IPS-18c (cell line): Measurements from ENCODE around the gene PRSS56.
A peak's percentile ranks its signal among the peaks of the same experiment; 100 is the strongest.

Experiments
- H3K4me3 ChIP-seq: 2 replicates; pipeline ENCODE4 v1.7.0; 2013; ENCODE audit warnings: low read depth, mild to moderate bottlenecking, low read length, moderate library complexity; ENCODE audit not compliant: insufficient read depth
- H3K9me3 ChIP-seq: one replicate; pipeline ENCODE4 v1.6.1; 2013; ENCODE audit warnings: mild to moderate bottlenecking, low read length, moderate library complexity; ENCODE audit not compliant: control insufficient read depth, insufficient read depth

Gene PRSS56

GRCh38 chr2:232512602-232513001, 7.6 kb upstream of the PRSS56 start:
- no peak overlapping the region for H3K4me3 ChIP-seq
- H3K9me3 ChIP-seq, result no peaks in the 10 kb centered on the region

DNA sequence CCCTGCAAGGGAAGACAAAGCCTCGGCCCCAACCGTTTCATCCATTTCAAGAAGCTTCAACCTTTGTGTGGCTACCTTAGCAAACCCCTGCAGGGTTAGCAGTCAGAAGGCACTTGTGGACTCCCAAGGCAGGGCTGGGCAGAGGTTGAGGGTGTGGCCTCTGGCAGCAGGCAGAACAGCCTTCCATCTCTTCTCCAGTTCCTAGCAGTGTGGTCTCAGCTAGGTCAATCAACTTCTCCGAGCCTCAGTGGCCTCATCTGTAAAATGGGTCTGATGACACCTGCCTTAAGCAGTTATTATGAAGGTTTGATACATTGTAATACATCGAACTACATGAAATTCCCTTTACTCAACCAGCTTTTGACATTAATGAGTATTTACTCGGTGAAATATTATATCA, 6.8 kb upstream of the PRSS56 start:
- H3K4me3 ChIP-seq, result no peak overlapping the region
- H3K9me3 ChIP-seq, result no peaks in the 10 kb centered on the region

DNA sequence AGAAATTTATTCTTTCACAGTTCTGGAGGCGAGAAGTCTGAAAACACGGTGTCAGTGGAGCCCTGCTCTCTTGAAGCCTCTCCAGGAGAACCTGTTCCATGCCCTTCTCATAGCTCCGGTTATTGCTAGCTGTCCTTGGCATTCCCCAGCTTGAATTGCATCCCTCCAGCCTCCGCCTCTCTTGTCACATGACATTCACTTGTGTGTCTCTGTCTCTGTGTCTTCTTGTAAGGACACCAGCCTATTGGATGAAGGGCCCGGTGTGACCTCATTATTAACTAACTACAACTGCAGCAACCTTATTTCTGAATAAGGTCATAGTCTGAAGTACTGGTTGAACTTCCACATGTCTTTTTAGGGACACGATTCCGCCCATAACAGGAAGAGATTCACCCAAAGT, 4.5 kb upstream of the PRSS56 start:
- H3K4me3 ChIP-seq, result no peak overlapping the region

DNA sequence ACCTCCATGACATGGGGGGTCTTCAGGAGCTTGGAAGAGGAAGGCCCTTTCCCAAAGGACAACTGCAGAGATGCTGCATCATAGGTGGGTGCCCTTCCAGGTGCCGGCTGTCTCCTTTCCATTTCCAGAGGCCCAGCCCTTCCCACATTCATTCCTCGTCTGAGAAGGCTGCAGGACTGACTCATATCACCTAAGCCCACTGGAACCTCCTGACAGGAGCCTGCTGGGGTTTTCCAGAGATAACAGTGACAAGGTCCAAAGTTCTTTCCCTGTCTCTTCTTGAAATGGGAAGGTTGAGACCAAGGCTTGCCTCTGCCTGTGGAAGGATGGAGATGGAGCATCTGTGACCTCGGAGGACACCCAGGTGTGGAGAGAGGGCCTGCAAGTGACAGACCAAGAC, 3.6 kb upstream of the PRSS56 start:
- Histone ChIP-seq H3K4me3 (no peak overlapping the region), H3K9me3 (no peaks in the 10 kb centered on the region)

More for the DNA sequence above, 4.5 kb upstream of the PRSS56 start:
- no peaks in the 10 kb centered on the region for H3K9me3 ChIP-seq

- Histone ChIP-seq H3K4me3 (no peak overlapping the region), H3K9me3 (no peaks in the 10 kb centered on the region)
These were observed 1.3 kb upstream of the PRSS56 start for GRCh38 chr2:232518844-232519243.

- Histone ChIP-seq H3K4me3 (no peak overlapping the region), H3K9me3 (no peaks in the 10 kb centered on the region)
These were observed 301 bp downstream of the PRSS56 start for GRCh38 chr2:232520489-232520888.

DNA sequence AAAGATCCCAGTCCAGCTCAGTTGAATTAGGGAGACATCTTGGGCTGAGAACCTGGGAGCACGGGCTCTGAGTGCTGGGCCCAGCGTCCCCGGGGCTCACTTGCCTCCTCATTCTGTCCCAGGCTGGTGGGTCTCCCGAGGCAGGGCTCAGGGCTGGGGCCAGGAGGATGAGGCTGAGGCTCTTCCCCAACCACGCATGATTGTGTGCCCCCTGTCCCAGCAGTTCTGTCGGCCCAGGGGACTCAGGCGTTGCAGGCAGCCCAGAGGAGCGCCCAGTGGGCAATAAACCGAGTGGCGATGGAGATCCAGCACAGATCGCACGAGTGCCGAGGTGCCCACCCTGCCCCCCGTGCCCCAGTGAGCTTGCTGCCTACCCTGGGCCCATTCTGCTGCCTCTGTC, 910 bp downstream of the PRSS56 start:
- Histone ChIP-seq H3K9me3 (no peaks in the 10 kb centered on the region), H3K4me3 (no peak overlapping the region)

- Histone ChIP-seq H3K4me3 (peak overlapping the region; percentile 40; the same call in 1 of the 2 replicates), H3K9me3 (no peaks in the 10 kb centered on the region)
These were observed 1.9 kb downstream of the PRSS56 start for GRCh38 chr2:232521959-232522622.

- H3K9me3 ChIP-seq, result no peaks in the 10 kb centered on the region
- H3K4me3 ChIP-seq, result no peak overlapping the region; the same call in 1 of the 2 replicates
These were observed 2.6 kb downstream of the PRSS56 start for GRCh38 chr2:232522623-232523401.

GRCh38 chr2:232523402-232523681, 3.2 kb downstream of the PRSS56 start:
- Histone ChIP-seq H3K9me3 (no peaks in the 10 kb centered on the region), H3K4me3 (peak overlapping the region; percentile 49)

DNA sequence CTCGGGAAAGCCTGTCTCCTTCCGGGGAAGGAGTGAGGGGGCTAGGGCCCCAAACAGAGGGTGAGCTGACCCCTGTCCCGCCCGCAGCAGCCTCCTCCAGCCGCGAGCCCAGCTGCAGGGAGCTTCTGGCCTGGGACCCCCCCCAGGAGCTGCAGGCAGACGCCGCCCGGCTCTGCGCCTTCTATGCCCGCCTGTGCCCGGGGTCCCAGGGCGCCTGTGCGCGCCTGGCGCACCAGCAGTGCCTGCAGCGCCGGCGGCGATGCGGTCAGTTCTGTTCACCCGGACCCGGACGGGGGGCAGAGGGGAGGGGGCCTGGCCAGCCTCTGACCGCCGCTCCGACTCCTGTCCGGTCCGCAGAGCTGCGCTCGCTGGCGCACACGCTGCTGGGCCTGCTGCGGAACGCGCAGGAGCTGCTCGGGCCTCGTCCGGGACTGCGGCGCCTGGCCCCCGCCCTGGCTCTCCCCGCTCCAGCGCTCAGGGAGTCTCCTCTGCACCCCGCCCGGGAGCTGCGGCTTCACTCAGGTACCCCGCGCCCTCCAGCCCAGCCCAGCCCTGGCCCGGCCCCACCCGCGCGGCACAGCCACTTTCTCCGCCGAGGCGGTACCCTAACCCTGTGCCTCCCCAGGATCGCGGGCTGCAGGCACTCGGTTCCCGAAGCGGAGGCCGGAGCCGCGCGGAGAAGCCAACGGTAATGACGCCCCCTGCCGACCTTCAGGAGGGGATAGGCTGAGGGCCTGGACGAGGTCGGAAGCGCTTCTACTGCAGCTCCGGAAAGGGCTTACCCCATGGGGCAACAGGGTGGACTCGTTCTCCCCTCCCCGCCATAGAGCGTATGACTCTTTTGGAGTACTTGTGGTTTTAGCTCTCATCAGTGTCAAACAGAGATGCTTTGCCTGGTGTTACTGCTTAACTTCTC, 3.8 kb downstream of the PRSS56 start:
- Histone ChIP-seq H3K9me3 (no peaks in the 10 kb centered on the region), H3K4me3 (peak overlapping the region; percentile 49)

- Histone ChIP-seq H3K4me3 (no peak overlapping the region), H3K9me3 (no peaks in the 10 kb centered on the region)
These were observed 4.6 kb downstream of the PRSS56 start for GRCh38 chr2:232524771-232525170.

DNA sequence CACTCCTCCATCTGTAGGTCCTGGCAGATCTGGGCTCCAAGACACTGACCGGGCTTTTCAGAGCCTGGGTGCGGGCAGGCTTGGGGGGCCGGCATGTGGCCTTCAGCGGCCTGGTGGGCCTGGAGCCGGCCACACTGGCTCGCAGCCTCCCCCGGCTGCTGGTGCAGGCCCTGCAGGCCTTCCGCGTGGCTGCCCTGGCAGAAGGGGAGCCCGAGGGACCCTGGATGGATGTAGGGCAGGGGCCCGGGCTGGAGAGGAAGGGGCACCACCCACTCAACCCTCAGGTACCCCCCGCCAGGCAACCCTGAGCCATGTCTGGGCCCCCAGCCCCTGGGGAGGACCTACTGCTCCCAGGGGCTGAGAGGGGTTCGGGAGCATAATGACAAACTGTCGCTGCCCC, 5.0 kb downstream of the PRSS56 start:
- Histone ChIP-seq H3K4me3 (no peak overlapping the region), H3K9me3 (no peaks in the 10 kb centered on the region)

- H3K4me3 ChIP-seq, result no peak within 1 kb of the TSS
- no peaks in the 10 kb centered on the region for H3K9me3 ChIP-seq
These were observed 5.7 kb downstream of the PRSS56 start, which contains the start of gene CHRND for GRCh38 chr2:232525791-232526371. Gene CHRND (plus strand): TSS chr2:232526160. CDS start chr2:232526216, 56 bp downstream.

- H3K9me3 ChIP-seq, result no peaks in the 10 kb centered on the region
- H3K4me3 ChIP-seq, result no peak overlapping the region
These were observed 6.3 kb downstream of the PRSS56 start for GRCh38 chr2:232526372-232526941.

- Histone ChIP-seq H3K9me3 (no peaks in the 10 kb centered on the region), H3K4me3 (no peak overlapping the region)
These were observed 7.8 kb downstream of the PRSS56 start for GRCh38 chr2:232527905-232528470.
